Activated CD4-positive, alpha-beta T cell treated with anti-CD3 and anti-CD28 coated beads for 24 hours (primary cell): ENCODE data around the gene CDO1.

Experiments
- DNase-seq, 2 donors: peaks; one replicate each; pipeline ENCODE4 v3.0.0-alpha.2; 2020; ENCODE audit warnings: low read depth in 2 of 2

Gene CDO1

DNA sequence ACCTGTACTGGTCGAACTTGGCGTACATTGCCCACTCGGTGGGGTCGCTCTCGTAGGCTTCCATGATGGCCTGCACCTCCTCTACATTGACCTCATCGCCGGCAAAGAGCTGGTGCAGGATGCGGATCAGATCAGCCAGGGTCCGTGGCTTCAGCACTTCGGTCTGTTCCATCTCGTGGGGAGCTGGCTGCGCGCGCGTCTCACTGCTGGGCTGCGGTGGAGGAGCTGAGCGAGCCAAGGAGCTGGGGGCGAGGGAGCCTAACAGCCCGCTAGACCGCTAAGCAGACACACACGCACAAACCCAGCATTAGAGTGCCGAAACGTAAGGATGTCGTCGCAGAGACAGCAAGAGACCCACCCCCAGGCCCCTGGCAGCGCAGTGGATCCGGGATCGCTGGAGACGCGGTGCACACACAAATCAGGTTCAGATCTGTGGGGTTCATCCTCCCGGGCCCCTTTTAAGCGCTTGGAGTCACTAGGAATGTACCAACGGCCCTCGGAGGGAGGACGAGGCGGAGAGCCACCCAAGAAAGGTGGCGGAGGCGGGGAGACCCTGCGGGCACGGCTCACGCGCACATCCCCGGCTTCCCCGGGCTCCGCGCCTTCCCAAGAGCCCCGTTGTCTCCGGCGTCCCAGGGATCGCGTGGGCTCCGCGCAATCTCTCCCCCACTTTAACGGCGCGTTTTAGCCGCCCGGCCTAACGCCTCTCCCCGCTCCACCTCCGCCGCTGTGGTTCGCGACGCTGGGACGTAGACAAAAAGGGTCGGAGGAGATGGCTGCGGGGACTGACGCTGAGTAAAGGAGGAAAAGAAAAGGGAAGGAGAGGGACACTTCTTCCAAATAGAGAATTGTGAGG lies at the start of gene CDO1:
Gene CDO1 (minus strand): TSS at position 434 of the 856 bp plus-strand sequence. CDS start 262 bp downstream, at position 172.
- DNase-seq = no peak

GRCh38 chr5:115859378-115859777 lies 42.9 kb upstream of the CDO1 start:
- no peak for DNase-seq

DNA sequence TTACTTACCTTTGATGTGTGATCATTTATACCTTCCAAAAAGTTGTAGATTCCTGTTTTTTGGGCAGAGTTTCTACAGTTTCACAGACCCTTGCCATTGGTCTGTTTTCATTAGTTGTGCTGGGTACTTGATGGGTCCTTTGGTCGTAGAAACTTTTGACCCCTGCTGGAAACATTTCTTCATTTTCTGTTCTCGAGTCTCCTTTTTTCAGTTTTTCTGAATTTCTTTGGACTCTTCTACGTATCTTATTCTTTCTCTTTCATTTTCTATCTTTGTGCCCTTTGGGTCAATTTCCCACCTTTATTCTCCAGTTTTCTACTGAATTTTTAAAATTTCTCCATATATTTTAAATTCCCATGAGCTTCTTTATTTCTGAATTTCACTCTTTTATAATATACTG lies 41.9 kb upstream of the CDO1 start:
- no peak for DNase-seq

DNA sequence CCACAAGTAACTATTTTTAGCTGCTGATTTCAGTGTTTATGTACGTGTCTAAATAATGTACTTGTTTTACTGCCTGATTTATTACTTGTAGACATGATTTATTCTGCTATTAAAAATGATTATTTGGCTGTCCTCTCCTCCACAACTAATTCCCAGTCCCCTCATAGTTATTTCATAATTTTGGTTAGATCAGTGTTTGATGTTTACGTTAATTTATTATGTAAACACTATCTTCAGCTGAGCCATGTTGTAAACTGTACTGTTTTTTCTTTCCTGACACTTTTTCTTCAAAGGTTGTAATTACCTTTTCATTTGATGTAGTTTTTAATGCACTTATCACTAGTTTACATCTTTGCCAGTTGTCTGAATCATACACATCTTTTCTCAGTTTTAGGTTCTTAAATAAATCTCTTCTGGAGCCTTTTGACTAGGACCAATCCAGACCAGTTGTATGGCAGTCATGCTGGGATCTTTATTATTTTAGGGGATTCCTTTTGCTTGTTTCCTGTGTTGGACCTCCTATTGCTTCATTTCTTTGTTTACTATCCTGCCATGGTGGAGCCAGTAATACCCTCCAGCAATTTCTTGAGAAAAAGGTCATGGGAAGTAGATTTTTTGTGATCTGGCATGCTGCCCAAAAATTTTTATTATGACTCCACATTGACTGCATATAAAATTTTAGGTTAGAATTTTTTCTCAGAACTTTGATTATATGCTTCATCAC lies 41.3 kb upstream of the CDO1 start:
- no peak for DNase-seq

- DNase-seq = no peak
These were observed 40.6 kb upstream of the CDO1 start for GRCh38 chr5:115857057-115857479.

- no peak for DNase-seq
These were observed 39.5 kb upstream of the CDO1 start for GRCh38 chr5:115855959-115856358.

DNA sequence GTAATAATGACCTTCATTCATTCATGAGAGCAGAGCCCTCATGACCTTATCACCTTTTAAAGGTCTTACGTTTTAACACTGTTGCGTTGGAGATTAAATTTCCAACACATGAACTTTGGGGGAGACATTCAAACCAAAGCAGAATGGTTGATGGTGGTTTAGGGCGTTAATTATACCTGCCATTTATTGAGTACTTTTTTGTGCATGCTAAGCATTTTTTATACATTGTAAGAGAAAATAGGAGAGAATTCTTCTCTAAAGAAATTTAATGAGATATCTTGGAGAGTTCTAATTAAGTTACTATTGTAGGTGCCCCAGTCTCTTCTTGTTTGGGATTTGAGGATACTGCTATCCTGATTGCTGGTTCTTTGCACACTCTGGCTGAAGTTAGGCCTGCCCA lies 37.7 kb upstream of the CDO1 start:
- no peak for DNase-seq

GRCh38 chr5:115850744-115851416 lies 34.4 kb upstream of the CDO1 start:
- DNase-seq = no peak

GRCh38 chr5:115849258-115849798 lies 32.9 kb upstream of the CDO1 start:
- no peak for DNase-seq

DNA sequence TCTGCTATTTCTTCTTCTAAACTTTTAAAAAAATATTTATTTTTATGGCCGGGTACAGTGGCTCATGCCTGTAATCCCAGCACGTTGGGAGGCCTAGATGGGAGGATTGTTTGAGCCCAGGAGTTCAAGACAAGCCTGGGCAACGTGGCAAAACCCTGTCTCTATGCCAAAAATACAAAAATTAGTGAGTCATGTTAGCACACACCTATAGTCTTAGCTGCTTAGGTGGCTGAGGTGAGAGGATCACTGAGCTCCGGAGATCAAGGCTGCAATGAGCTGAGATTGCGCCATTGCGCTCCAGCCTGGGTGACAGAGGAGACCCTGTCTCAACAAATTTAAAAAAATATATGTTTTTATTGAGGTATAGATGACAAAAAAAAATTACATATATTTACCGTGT lies 30.8 kb upstream of the CDO1 start:
- DNase-seq = no peak

DNA sequence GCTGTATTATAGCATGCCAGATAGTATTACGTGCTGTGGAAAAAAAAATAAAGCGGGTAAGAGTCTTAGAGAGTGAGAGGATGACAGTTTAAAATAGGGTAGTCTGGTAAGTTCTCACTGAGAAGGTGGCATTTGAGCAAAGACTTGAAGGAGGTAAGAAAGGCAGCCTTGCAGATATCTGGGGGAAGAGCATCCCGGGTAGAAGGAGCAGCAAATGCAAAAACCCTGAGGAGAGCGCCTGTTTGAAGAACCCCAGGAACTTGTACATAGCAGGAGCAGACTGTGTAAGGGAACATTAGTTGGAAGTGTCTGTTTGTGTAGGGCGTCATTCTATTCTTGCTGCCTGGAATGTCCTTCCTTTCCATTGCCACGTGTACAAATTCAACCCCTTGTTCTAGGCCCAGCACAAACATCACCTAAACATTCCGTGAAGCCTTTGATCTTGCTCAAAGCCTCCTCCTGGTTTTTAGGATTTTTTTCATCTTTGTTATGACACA lies 27.9 kb upstream of the CDO1 start:
- no peak for DNase-seq

DNA sequence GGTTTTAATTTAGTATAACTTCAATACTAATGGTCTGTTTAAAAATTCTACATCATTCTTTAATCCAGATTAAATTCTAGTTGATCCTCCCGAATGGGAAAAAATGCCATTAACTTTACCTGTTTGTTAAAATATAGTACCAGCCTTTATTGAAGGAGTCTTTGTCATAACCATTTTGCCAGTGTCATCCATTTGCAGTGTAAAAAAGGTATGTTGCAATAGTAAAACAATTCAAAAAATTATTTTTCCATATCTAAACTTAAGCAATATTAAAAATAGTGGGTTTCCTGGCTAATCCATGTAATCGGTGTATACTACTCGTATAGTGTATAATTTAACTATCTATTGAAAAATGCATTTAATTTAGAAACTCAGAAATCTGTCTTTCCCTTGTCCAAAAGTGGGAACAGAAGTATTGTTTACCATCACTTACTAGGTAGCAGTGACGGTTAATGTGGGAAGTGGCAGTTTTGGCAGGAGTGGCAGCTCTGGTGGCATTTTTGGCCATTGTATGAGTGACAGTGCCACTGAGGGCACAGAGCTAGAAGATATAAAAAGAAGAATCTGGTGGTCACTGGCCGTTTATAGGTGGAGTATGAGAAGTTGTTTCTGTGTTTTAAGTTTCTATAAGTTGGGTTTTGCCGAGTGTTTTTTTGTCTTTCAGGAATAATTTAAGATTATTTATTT lies 27.1 kb upstream of the CDO1 start:
- no peak for DNase-seq

- no peak for DNase-seq
These were observed 26.5 kb upstream of the CDO1 start for GRCh38 chr5:115842952-115843351.

GRCh38 chr5:115842089-115842935 lies 25.9 kb upstream of the CDO1 start:
- DNase-seq = no peak

GRCh38 chr5:115841382-115842088 lies 25.1 kb upstream of the CDO1 start, which contains the start of the genes AP3S1 and ATG12:
Gene AP3S1 (plus strand): TSS chr5:115841935. CDS start chr5:115842038, 103 bp downstream.
Gene ATG12 (minus strand): TSS chr5:115841565. CDS start chr5:115841552, 13 bp downstream.
- DNase-seq = peak; percentile 76 to 83

DNA sequence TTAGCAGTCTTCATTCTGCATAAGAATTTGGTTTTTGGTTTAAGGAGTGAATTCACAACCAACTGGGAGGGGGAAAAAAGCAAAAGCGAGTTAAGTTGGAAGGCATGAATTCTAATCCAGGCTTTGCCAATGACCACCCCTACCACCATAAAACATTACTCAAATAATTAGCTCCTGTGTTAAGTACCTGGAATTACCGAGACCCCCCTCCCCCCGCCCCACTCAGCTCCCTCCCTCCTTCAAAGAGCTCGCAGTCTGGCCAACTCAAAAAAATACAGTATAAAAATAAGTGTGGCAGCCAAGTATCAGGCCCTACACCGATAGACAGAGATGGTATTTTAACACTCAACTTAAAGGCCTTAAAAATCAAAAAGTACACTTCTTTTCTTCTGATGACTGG lies 24.4 kb upstream of the CDO1 start:
- no peak for DNase-seq

DNA sequence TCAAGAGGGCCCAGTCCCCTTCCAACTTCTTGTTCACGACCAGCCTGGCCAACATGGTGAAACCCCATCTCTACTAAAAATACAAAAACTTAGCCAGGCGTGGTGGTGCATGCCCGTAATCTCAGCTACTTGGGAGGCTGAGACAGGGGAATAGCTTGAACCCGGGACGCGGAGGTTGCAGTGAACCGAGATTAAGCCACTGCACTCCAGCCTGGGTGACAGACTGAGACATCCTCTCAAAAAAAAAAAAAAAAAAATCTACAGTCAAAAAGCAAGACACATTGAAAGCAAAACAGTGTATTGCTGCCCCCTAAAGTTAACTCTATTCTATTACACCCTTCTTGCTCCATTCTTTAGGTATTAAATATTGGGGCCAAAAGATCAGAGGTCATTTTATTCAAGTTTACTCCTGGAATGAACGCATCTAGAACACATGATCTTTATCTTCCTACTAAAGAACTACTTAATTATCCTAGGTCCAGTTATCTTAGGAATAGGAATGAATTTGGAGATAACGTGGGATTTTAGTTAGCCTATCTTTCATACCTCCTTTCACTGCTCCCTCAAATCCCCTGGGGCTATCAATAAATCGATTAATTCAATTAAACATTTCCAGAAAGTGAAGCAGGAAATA lies 22.5 kb upstream of the CDO1 start:
- DNase-seq = no peak

DNA sequence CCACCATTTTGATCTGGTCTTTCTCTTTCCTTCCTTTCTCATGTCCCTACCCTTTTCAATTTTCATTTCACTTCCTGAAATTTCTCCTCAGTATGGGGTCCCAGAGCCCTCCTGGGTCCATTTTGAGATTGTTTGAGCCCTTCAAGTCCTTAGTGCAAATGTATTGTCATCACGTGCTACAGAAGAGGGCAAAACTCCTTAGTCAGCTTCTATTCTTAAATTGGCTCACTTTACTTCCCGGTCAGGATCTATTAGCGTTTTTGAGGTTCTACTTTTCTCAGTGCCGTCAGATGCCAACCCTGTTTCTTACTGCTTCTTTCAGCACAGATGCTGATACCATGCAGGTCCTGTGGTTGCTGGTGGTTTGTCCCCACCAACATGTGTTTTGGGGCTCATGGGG lies 19.0 kb upstream of the CDO1 start:
- no peak for DNase-seq

GRCh38 chr5:115831163-115831768 lies 14.8 kb upstream of the CDO1 start:
- no peak for DNase-seq
